DOHH2 (cell line): ENCODE results near the gene PDE11A.

Experiments used
- EZH2phosphoT487 ChIP-seq: fragments of 200-600 bp; sonication (generic); IDR thresholded peaks from 2 replicates; pipeline ENCODE4 v1.6.1; 2017; ENCODE audit warnings: borderline replicate concordance, mild to moderate bottlenecking, antibody characterized with exemption, low read length, moderate library complexity, mixed read lengths
- TF ChIP-seq, protein P1 (sequence below): fragments of 200-600 bp; sonication (generic); IDR thresholded peaks from one replicate; pipeline ENCODE4 v1.5.1; 2014; ENCODE audit warnings: antibody characterized with exemption, mild to moderate bottlenecking, low read depth, low read length; ENCODE audit not compliant: poor library complexity, severe bottlenecking

DNA sequence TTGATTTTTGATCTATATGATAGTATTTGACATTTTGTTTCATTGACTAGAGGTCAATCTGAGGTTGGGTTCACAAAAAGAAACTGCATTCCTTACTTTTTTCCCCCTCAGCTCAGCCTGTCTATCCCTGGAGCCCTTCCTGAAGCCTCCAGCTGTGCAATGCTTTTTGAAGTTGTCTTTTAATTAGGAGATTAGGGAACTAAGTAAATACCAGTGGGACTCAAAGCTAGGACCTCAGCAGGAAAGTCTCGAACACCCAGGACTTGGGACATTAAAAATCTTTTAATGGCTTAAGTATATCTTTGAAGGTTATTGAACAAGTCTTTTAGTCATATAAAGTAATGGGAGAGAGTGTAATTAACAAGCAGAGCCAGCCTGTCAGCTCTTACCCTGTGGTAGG is 220.2 kb downstream of the PDE11A start:
- TF ChIP-seq, protein P1, sequence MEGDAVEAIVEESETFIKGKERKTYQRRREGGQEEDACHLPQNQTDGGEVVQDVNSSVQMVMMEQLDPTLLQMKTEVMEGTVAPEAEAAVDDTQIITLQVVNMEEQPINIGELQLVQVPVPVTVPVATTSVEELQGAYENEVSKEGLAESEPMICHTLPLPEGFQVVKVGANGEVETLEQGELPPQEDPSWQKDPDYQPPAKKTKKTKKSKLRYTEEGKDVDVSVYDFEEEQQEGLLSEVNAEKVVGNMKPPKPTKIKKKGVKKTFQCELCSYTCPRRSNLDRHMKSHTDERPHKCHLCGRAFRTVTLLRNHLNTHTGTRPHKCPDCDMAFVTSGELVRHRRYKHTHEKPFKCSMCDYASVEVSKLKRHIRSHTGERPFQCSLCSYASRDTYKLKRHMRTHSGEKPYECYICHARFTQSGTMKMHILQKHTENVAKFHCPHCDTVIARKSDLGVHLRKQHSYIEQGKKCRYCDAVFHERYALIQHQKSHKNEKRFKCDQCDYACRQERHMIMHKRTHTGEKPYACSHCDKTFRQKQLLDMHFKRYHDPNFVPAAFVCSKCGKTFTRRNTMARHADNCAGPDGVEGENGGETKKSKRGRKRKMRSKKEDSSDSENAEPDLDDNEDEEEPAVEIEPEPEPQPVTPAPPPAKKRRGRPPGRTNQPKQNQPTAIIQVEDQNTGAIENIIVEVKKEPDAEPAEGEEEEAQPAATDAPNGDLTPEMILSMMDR: no peak
- no peak for TF ChIP-seq EZH2phosphoT487
